HT1080 (cell line): Measurements from ENCODE around the gene SLC19A1. TPM values are rescaled to one million over a fixed set of nuclear protein-coding genes. Genes with fewer than 3 reads are reported as not detected.
"Not testable (repeated sequence)": the region's sequence is repeated elsewhere in the genome, so short reads cannot be mapped to it uniquely, and the experiment has no call there.

Experiments
- DNase-seq: peaks from one replicate; pipeline ENCODE4 v3.0.0-alpha.2; 2015; ENCODE audit warnings: low read depth
- total RNA-seq: library from RNA; depleted of rRNA; stranded (reverse); fragments of >200 nt; shearing (Covaris generic); gene quantifications from 2 replicates; pipeline ENCODE4 v1.2.3, GENCODE V29; 2014

The SLC19A1 gene
- total RNA-seq, 1 experiment from 2014 or later, result 46.8 TPM

DNA sequence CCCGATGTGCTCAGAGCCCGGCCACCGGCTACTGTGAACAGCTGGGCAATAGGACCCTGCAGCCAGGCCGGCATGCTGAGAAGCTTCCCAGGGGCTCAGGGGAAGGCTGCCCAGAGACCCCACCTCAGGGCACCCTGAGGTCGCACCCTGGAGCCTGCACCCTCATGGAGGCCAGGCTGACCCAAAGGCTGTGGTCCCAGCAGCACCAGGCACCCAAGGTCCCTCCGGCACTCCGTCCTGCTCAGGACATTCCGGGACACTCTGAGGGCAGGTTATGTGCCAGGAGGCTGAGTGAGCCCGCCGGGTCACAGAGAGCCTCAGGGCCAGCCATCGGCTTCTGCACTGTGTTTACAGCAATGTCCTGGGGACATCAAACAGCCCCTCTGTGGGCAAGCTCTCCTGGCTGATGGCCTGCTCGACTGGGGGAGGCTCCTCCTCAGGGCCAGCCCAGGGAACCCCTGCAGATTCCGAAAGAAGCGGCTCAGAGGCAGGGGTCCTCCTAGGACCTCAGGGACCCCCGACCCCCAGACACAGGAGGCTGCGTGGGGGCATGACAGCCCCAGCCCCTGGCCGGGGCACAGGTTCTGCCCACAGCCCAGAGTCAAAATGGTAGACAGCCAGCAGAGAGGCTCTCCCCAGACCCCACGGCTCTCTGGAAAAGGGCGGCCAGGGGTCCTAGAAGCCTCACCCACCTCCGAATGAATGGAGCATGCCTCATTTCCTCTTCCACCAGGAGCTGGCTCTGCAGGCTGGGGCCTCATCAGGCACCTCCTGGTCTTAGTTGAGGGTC lies 8.2 kb downstream of the SLC19A1 start:
- DNase-seq, result no peak

DNA sequence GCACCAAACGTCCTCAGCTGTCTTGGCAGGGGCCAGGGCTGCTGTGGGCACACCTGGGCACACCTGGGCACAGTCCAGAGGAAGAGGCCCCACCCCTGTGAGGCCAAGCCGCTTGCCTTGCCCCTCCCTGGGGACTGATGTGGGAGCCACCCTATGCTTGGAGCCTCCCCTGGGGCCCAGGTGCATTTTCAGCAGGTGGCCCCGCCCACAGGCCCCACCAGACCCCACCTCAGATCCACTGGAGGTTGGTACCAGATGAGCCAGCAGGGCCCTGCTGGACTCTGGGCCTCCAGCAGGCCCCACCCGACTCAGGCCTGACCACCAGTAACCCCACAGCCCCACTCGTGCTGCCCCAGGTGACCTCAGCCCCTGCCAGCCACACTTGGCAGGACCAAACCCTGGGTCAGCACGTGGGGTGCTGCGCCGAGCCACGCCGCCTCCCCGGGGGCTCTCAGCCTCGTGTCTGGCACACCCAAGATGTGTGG lies 8.8 kb downstream of the SLC19A1 start:
- no peak for DNase-seq

DNA sequence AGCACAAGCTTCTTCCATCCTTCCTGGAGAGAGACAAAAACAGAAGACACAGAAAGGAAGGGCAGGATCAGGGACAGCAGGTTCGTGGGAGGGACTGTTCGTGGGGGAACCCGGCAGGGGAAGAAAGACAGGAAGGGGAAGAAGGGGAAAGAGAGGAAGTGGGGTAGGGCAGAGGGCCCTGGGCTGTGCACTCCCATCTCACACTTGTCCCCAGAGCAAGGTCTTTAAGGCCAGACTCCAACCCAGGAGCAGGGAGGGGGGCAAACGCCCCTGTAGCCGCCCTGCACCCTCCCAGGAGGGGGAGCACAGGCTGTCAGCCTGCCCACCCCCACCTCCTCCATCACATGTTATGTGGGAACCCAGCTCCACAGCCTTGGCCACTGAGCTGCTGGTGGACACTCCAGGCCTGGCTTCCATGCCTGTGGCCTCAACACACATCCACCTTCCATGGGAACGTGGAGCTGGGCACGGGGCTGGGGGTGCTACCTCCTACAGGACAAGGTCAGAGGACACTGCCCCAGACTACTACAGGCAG lies 9.3 kb downstream of the SLC19A1 start:
- no peak for DNase-seq

GRCh38 chr21:45531393-45532215 lies 10.6 kb downstream of the SLC19A1 start:
- DNase-seq, result no peak

DNA sequence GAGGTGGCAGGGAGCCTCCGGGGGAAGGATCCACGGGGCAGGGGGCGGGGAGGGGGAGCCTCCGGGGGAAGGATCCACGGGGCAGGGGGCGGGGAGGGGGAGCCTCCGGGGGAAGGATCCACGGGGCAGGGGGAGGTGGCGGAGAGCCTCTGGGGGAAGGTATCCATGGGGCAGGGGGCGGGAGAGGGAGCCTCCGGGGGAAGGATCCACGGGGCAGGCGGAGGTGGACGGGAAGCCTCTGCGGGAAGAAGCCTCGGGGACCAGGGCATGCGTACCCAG lies 11.2 kb downstream of the SLC19A1 start:
- not testable (repeated sequence) for DNase-seq

DNA sequence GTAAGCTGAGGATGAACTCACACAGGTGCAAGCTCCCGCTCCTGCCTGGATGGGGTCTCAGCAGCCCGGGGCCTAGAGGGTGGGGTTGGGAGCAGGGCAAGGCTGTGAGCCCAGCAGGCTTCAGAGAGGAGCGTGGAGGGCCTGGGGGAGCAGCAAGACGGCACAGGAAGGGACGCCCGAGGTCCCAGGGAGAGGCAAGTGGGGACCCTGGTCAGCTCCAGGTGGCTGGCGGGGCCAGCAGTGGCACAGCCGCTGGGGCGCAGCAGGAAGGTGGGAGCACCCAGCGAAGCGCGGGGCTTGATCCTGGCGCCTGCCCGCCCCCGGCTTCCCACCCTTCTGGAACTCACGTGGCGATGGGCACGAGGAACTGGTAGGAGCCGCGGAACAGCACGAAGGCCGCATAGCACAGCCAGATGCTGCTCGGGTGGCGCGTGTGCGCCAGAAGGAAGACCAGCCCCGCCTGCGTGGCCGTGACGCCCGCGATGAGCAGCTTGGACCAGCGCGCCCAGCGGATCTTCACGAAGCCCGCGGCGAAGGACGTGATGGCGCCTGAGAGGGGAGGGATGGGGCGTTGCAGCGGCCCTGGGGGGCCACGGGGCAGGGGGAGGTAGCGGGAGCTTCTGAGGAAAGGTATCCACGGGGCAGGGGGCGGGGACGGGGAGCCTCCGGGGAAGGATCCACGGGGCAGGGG lies 11.7 kb downstream of the SLC19A1 start:
- DNase-seq, result no peak

DNA sequence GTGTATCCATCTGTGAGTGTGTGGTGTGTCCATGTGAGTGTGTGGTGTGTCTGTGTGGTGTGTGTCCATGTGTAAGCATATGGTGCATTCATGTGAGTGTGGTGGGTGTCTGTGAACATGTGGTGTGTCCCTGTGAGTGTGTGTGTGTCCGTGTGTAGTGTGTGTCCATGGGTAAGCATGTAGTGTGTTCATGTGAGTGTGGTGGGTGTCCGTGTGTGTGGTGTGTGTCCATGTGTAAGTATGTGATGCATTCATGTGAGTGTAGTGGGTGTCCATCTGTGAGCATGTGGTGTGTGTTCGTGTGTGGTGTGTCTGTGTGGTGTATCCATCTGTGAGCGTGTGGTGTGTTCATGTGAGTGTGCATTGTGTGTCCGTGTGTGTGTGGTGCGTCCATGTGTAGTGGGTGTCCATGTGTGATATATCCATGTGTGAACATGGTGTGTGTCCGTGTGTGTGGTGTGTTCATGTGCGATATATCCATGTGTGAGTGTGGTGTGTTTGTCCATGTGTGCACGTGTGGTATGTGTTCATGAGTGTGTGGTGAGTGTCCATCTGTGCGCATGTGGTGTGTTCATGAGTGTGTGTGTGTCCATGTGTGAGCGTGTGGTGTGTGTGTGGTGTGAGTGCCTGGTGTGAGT lies 12.3 kb downstream of the SLC19A1 start:
- no peak for DNase-seq

- DNase-seq, result no peak
These were observed 13.1 kb downstream of the SLC19A1 start for GRCh38 chr21:45528981-45529784.

DNA sequence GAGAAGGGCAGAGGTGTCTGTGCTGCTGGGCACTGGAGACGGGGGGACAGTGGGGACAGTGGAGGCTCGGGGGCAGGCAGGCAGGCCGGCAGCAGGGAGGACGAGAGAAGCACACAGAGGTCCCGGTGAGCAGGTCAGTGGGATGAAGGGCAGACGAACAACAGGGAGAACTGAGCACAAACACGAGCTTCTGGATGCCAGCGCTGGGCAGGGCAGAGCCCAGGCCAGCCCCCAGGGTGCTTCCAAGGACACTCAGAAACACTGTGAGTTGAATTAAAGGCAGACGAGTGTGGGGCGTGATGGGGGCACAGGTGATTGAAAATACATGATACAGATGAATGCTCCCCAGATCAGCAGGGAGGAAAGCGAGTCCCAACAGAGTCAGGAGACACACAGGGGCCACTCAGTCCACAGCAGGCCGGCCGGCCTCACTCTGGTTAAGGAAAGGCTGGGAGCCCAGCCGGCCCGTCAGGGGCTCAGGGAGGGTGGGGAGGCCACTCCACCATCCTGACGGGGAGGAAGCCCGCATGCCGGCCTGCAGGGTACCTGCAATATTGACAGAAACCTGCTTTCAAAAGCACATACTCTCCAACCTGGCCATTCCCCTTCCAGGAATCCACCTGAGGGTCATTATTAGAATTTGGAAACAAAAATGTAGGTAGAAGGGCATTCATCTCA lies 14.1 kb downstream of the SLC19A1 start:
- DNase-seq, result no peak

DNA sequence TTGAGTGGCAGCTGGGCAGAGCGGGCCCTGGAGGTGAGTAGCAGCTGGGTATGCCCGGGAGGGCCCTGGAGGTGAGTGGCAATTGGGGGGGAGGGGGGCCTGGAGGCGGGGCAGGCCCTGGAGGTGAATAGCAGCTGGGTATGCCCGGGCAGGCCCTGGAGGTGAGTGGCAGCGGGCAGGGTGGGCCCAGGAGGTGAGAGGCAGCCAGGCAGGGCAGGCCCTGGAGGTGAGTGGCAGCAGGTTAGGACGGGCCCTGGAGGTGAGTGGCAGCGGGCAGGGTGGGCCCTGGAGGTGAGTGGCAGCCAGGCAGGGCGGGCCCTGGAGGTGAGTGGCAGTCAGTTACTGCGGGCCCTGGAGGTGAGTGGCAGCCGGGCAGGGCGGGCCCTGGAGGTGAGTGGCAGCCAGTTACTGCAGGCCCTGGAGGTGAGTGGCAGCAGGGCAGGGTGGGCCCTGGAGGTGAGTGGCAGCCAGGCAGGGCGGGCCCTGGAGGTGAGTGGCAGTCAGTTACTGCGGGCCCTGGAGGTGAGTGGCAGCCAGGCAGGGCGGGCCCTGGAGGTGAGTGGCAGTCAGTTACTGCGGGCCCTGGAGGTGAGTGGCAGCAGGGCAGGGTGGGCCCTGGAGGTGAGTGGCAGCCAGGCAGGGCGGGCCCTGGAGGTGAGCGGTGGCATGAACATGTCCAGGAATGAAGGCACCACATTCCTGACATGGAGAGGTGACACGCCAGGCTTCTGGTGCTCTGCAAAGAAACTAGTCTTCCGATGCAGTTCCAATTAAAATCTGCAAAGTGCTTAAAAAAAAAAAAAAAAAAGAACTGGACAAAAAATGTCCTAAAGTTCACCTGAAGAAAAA lies 14.9 kb downstream of the SLC19A1 start:
- not testable (repeated sequence) for DNase-seq

GRCh38 chr21:45525910-45526306 lies 16.3 kb downstream of the SLC19A1 start:
- DNase-seq, result no peak

GRCh38 chr21:45525153-45525909 lies 16.9 kb downstream of the SLC19A1 start:
- DNase-seq, result no peak

DNA sequence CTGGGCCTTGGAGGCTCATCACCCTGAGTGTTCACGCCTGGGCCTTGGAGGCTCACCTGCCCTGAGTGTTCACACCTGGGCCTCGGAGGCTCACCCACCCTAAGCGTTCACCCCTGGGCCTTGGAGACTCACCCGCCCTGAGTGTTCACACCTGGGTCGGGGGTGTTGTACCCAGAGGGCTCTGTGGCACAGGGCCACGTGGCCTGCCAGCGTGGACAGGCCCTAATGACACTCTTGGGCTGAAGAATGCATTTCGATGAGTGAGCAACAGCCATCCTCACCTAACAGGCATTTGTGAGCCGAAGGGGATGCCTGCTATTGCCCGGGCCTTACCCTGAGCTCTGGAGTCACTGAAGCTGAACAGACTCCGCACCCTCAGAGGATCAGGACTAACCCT lies 17.5 kb downstream of the SLC19A1 start:
- no peak for DNase-seq

GRCh38 chr21:45523411-45524101 lies 18.7 kb downstream of the SLC19A1 start:
- DNase-seq, result no peak

GRCh38 chr21:45522986-45523385 lies 19.3 kb downstream of the SLC19A1 start:
- DNase-seq, result no peak

DNA sequence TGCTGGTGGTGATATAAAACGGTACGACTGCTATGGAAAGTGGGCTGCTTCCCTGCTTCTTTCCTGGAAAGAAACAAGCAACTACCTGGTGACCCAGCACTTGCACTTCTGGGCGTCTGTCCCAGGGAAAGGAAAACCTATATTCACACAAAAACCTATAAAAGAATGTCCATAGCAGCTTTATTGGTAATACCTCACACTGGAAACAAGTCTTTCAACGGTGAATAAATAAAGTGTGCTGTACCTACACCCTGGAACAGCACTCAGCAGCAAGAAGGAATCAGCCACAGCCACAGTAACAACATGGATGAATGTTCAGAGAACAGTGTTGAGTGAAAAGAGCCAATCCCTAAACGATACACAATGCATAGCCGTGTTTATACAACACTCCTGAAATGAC lies 19.9 kb downstream of the SLC19A1 start:
- no peak for DNase-seq

- no peak for DNase-seq
These were observed 21.0 kb downstream of the SLC19A1 start for GRCh38 chr21:45521241-45521640.

- DNase-seq, result no peak
These were observed 23.1 kb downstream of the SLC19A1 start for GRCh38 chr21:45519182-45519581.
